Transverse colon (tissue), 4 donors: ENCODE results near the gene SFXN1. TPM values are rescaled to one million over a fixed set of nuclear protein-coding genes. Genes with fewer than 3 reads are reported as not detected.

Experiments
- DNase-seq: peaks from one replicate; pipeline ENCODE4 v3.0.0-alpha.2; 2019
- H3K27ac ChIP-seq, 4 donors: fragments of 200-600 bp; sonication (generic); 2 replicates each; pipeline ENCODE4 v1.5.1; 2016 to 2018; ENCODE audit warnings: inconsistent platforms in 4 of 4
- H3K27me3 ChIP-seq: fragments of 200-600 bp; sonication (generic); 2 replicates; pipeline ENCODE4 v1.5.1; 2017; ENCODE audit warnings: inconsistent platforms
- H3K36me3 ChIP-seq, 4 donors: fragments of 200-600 bp; sonication (generic); 2 replicates each; pipeline ENCODE4 v1.5.1; 2017 to 2019; ENCODE audit warnings: inconsistent platforms in 4 of 4
- H3K4me1 ChIP-seq, 4 donors: fragments of 200-600 bp; sonication (generic); 2 replicates each; pipeline ENCODE4 v1.5.1; 2017 to 2020; ENCODE audit warnings: inconsistent platforms in 4 of 4
- H3K4me3 ChIP-seq, 4 donors: fragments of 200-600 bp; sonication (generic); 1 replicate in 1 of 4; 2 replicates in 3 of 4; pipeline versions ENCODE4 v1.5.1 to v1.6.1; 2017 to 2019; ENCODE audit warnings: inconsistent platforms in 4 of 4
- H3K9me3 ChIP-seq, 2 donors: fragments of 200-600 bp; sonication (generic); 2 replicates each; pipeline ENCODE4 v1.5.1; 2017 to 2019; ENCODE audit warnings: inconsistent platforms in 2 of 2
- CTCF ChIP-seq, 5 experiments: fragments of 200-600 bp in 3 of 5; fragments of 450-650 bp in 2 of 5; sonication (generic) in 3 of 5; IDR thresholded peaks; 1 replicate in 2 of 5; 2 replicates in 3 of 5; pipeline ENCODE4 v1.5.1; 2016 to 2017; ENCODE audit warnings: antibody characterized with exemption in 5 of 5, inconsistent platforms in 3 of 5, mild to moderate bottlenecking in 2 of 5, moderate library complexity in 1 of 5
- EP300 ChIP-seq: sonication (generic); formaldehyde crosslinking; IDR thresholded peaks from one replicate; pipeline ENCODE4 v1.6.1; 2017; ENCODE audit warnings: antibody characterized with exemption, low read depth
- POLR2A ChIP-seq: fragments of 450-650 bp; IDR thresholded peaks from one replicate; pipeline ENCODE4 v1.6.1; 2016; ENCODE audit warnings: antibody characterized with exemption, mild to moderate bottlenecking, moderate library complexity
- POLR2AphosphoS5 ChIP-seq, 3 donors: sonication (generic); formaldehyde crosslinking; IDR thresholded peaks; one replicate each; pipeline ENCODE4 v1.6.1; 2016; ENCODE audit warnings: antibody characterized with exemption in 3 of 3
- WGBS, 2 donors: methylation state at CpG; one replicate each; pipeline ENCODE4 v1.1.5; 2018; ENCODE audit warnings: low coverage in 1 of 2; 5-methylcytosine and 5-hydroxymethylcytosine counted together
- in situ Hi-C, 4 donors: fragments of 200-750 bp; cut with MboI; loops; one replicate each; pipeline versions ENCODE4 v1.15.0 to v1.15.1; 2017; ENCODE audit warnings: low sequenced_read_pairs in 3 of 4, low pct_ligation_motif_present in 1 of 4, low pct_unique_long_range_greater_than_20kb in 1 of 4
- intact Hi-C: fragments of 100-400 bp; cut with DNase I; formaldehyde crosslinking; loops from one replicate; pipeline ENCODE4 v1.15.1; 2023; ENCODE audit warnings: low total_unique reads
- total RNA-seq, 4 donors: library from RNA; depleted of rRNA; stranded (reverse); fragments of >200 nt; gene quantifications; one replicate each; pipeline ENCODE4 v1.1.0, GENCODE V29; 2016

SFXN1 gene
- total RNA-seq, 4 donors from 2014 or later: 15.7 to 192 (median 93.4) TPM

GRCh38 chr5:175564716-175565115 lies 86.4 kb downstream of the SFXN1 start:
- TF ChIP-seq CTCF (IDR thresholded peaks at IDR 0.05): no peak
- TF ChIP-seq POLR2A: no peak
- no peak for TF ChIP-seq EP300
- no peak for TF ChIP-seq POLR2AphosphoS5 (IDR thresholded peaks at IDR 0.05)
- intact Hi-C loops: no loop called here
- no peaks in the 10 kb centered on the region for H3K4me1 ChIP-seq

DNA sequence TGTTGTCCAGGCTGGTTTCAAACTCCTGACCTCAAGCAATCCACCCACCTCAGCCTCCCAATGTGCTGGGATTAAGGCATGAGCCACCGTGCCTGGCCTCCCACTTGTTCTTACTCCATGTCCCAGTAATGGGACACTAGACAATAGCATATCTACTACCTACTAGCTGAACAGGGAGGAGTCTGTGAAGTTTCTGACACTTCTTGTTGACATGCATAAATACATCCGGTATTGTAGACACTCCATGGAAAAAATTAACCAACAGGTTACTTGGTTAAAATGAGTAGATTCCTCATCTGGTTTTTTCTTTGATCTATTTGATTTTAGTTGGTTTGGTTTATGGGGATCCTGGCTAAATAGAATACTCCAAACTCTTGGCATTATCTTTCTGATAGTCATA lies 88.3 kb downstream of the SFXN1 start:
- Histone ChIP-seq H3K4me3 (no peak overlapping the region), H3K9me3 (no peaks in the 10 kb centered on the region), H3K27me3 (peaks cover 16% of the 10 kb centered on the region), H3K27ac (no peak overlapping the region), H3K36me3 (no peaks in the 10 kb centered on the region), H3K4me1 (no peaks in the 10 kb centered on the region)
- 60 to 79% methylated on average over 1 to 2 of the region's 2 CpGs for WGBS, 2 donors
- intact Hi-C loops (no loop called here), in situ Hi-C loops (no loop called here)
- DNase-seq: no peak
- no peak for TF ChIP-seq POLR2A
- no peak for TF ChIP-seq EP300
- TF ChIP-seq CTCF (IDR thresholded peaks at IDR 0.05): no peak
- no peak for TF ChIP-seq POLR2AphosphoS5 (IDR thresholded peaks at IDR 0.05)

More at GRCh38 chr5:175564716-175565115, 86.4 kb downstream of the SFXN1 start:
- in situ Hi-C loops: no loop called here
- H3K27me3 ChIP-seq: peaks cover 15% of the 10 kb centered on the region
- WGBS, 2 donors: 8% methylated on average over 1 of the region's 1 CpG
- H3K4me3 ChIP-seq: no peak overlapping the region
- DNase-seq: no peak
- H3K36me3 ChIP-seq: no peaks in the 10 kb centered on the region
- no peak overlapping the region for H3K27ac ChIP-seq
- H3K9me3 ChIP-seq: no peaks in the 10 kb centered on the region

DNA sequence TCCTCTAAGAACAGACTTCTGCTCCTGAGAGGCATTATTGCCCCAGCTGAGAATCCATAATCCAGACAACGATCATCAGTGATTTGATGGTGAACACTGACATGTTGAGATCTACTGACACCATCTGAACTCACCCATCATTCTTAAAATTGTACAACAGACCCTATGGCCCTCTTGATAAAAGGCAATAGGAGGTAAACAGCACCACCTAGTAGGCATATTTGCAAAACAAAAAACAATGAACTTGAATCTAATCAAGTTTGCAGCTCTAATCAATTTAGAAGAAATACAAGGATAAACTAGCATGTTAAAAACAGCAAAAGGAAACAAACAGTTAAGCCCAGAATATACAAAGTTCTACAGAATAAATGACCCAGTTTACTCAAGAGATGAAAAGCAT lies 89.6 kb downstream of the SFXN1 start:
- Histone ChIP-seq H3K27me3 (peaks cover 22% of the 10 kb centered on the region), H3K4me1 (peaks cover 0 to 3% (median 1%) of the 10 kb centered on the region in 4 donors), H3K27ac (no peak overlapping the region), H3K36me3 (no peaks in the 10 kb centered on the region), H3K9me3 (no peaks in the 10 kb centered on the region), H3K4me3 (no peak overlapping the region)
- no peak for TF ChIP-seq EP300
- TF ChIP-seq CTCF (IDR thresholded peaks at IDR 0.05): no peak
- TF ChIP-seq POLR2AphosphoS5 (IDR thresholded peaks at IDR 0.05): no peak
- no peak for TF ChIP-seq POLR2A
- no peak for DNase-seq
- intact Hi-C loops: no loop called here
- WGBS, 2 donors: 43 to 48% methylated on average over 1 of the region's 1 CpG
- in situ Hi-C loops: no loop called here

- Histone ChIP-seq H3K4me1 (peaks cover 0 to 14% (median 9%) of the 10 kb centered on the region in 4 donors), H3K9me3 (no peaks in the 10 kb centered on the region), H3K4me3 (no peak overlapping the region), H3K27ac (no peak overlapping the region), H3K27me3 (peaks cover 25% of the 10 kb centered on the region), H3K36me3 (no peaks in the 10 kb centered on the region)
- TF ChIP-seq POLR2A: no peak
- TF ChIP-seq EP300: no peak
- no peak for TF ChIP-seq CTCF (IDR thresholded peaks at IDR 0.05)
- TF ChIP-seq POLR2AphosphoS5 (IDR thresholded peaks at IDR 0.05): no peak
- 84 to 86% methylated on average over 1 to 4 of the region's 4 CpGs for WGBS, 2 donors
- intact Hi-C loops (no loop called here), in situ Hi-C loops (no loop called here)
- no peak for DNase-seq
Measured at GRCh38 chr5:175569701-175570100, 91.3 kb downstream of the SFXN1 start.
